SU-DHL-6 (cell line): Measurements from ENCODE around the gene TMEM52.

ENCODE experiments used
- H2AFZ ChIP-seq: fragments of 200-600 bp; sonication (generic); 2 replicates; pipeline ENCODE4 v1.6.1; 2014; ENCODE audit warnings: low read depth, mild to moderate bottlenecking, moderate library complexity, mixed read lengths, antibody characterized with exemption, low read length; ENCODE audit not compliant: severe bottlenecking
- H3F3A ChIP-seq: fragments of 200-600 bp; shearing (Covaris generic); 2 replicates; pipeline ENCODE4 v1.6.0; 2016; ENCODE audit warnings: antibody characterized with exemption, mild to moderate bottlenecking; ENCODE audit not compliant: insufficient read depth
- H3K27ac ChIP-seq: fragments of 200-600 bp; sonication (generic); 2 replicates; pipeline ENCODE4 v1.5.1; 2016; ENCODE audit warnings: low read depth, mild to moderate bottlenecking, low read length, moderate library complexity, mixed read lengths
- H3K27me3 ChIP-seq: fragments of 200-600 bp; sonication (generic), shearing (Covaris generic); 2 replicates; pipeline ENCODE4 v1.6.0; 2014; ENCODE audit warnings: mild to moderate bottlenecking, low read length
- H3K36me3 ChIP-seq: fragments of 200-600 bp; sonication (generic); 2 replicates; pipeline ENCODE4 v1.6.1; 2014; ENCODE audit warnings: mild to moderate bottlenecking, low read length, mixed read lengths
- H3K4me2 ChIP-seq: fragments of 300-600, 200-600 bp; shearing (Covaris generic), sonication (generic); 2 replicates; pipeline ENCODE4 v1.6.0; 2014; ENCODE audit warnings: low read length, low read depth, mild to moderate bottlenecking; ENCODE audit not compliant: poor library complexity, severe bottlenecking
- H3K4me3 ChIP-seq: fragments of 200-600 bp; sonication (generic); 2 replicates; pipeline ENCODE4 v1.5.1; 2014; ENCODE audit warnings: antibody characterized with exemption, low read length, mild to moderate bottlenecking, mixed read lengths; ENCODE audit not compliant: insufficient read depth, poor library complexity, severe bottlenecking
- H3K79me2 ChIP-seq: fragments of 200-600 bp; sonication (generic); 2 replicates; pipeline ENCODE4 v1.6.1; 2014; ENCODE audit warnings: mild to moderate bottlenecking, low read length, moderate library complexity; ENCODE audit not compliant: insufficient read depth
- H3K9ac ChIP-seq: fragments of 200-600 bp; sonication (generic); 2 replicates; pipeline ENCODE4 v1.7.0; 2014; ENCODE audit warnings: mild to moderate bottlenecking, low read length
- H3K9me2 ChIP-seq: fragments of 200-600 bp; sonication (generic); replicated peaks from 2 replicates; pipeline ENCODE4 v1.6.1; 2014; ENCODE audit warnings: low read length; ENCODE audit not compliant: insufficient read depth
- H3K9me3 ChIP-seq: fragments of 200-600 bp; sonication (generic); 2 replicates; pipeline ENCODE4 v1.6.1; 2014; ENCODE audit warnings: low read length, mixed read lengths; ENCODE audit not compliant: insufficient read depth
- H4K20me1 ChIP-seq: fragments of 200-600 bp; sonication (generic); 2 replicates; pipeline ENCODE4 v1.6.1; 2014; ENCODE audit warnings: low read depth, mild to moderate bottlenecking, antibody characterized with exemption, low read length, moderate library complexity, mixed read lengths
- EZH2phosphoT487 ChIP-seq: fragments of 200-600 bp; sonication (generic), shearing (Covaris generic); conservative IDR thresholded peaks from 2 replicates; pipeline ENCODE4 v1.6.1; 2018; ENCODE audit warnings: mild to moderate bottlenecking, antibody characterized with exemption, low read length, moderate library complexity, mixed read lengths
- TF ChIP-seq, protein P1 (sequence below): fragments of 200-600 bp; sonication (generic); IDR thresholded peaks from one replicate; pipeline ENCODE4 v1.5.1; 2017; ENCODE audit warnings: antibody characterized with exemption, mild to moderate bottlenecking, low read length, moderate library complexity; ENCODE audit not compliant: insufficient read depth, poor library complexity, severe bottlenecking

Gene TMEM52

DNA sequence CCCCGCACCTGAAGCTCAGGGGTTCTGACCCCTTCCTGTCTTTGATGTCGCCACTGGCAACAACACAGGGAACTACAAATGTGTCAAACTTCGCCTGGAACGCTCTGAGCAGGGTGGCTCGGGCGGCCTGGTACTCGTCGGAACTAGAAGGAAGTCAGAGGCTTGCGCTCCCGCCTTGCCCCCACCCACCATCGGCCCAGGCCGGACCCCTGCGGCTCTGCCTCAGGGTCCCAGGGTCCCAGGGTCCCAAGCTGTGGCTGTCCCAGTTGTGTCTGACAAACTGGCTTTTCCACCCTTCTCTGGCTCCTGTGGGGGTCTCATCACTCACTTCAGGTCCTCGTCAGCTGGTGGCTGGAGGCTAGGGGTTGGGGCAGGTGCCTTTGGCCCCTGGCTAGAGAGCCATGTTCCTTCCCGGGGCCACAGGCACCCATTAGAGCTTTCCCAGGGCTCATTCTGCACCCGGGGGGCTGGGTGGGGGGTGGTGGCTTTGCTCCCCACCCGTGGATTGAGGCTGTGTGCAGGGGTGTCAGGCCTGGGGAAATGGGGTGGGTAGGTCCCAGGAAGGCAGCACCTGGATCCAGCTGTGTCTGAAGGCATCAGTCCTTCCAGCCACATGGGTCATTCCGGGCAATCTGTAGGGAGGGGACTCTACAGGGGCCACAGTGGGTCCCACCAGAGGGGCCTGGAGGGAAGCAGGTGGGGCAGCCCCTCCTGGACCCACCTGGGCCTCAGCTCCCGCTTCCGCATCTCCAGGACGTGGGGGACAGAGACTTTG, 8.0 kb upstream of the TMEM52 start:
- no peaks in the 10 kb centered on the region for H3K9me2 ChIP-seq
- TF ChIP-seq, protein P1, sequence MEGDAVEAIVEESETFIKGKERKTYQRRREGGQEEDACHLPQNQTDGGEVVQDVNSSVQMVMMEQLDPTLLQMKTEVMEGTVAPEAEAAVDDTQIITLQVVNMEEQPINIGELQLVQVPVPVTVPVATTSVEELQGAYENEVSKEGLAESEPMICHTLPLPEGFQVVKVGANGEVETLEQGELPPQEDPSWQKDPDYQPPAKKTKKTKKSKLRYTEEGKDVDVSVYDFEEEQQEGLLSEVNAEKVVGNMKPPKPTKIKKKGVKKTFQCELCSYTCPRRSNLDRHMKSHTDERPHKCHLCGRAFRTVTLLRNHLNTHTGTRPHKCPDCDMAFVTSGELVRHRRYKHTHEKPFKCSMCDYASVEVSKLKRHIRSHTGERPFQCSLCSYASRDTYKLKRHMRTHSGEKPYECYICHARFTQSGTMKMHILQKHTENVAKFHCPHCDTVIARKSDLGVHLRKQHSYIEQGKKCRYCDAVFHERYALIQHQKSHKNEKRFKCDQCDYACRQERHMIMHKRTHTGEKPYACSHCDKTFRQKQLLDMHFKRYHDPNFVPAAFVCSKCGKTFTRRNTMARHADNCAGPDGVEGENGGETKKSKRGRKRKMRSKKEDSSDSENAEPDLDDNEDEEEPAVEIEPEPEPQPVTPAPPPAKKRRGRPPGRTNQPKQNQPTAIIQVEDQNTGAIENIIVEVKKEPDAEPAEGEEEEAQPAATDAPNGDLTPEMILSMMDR: no peak
- H3K36me3 ChIP-seq: no peaks in the 10 kb centered on the region
- no peak overlapping the region for H3K4me2 ChIP-seq
- no peaks in the 10 kb centered on the region for H3F3A ChIP-seq
- H3K79me2 ChIP-seq: no peaks in the 10 kb centered on the region
- H3K9ac ChIP-seq: no peak overlapping the region
- H3K27ac ChIP-seq: no peak overlapping the region
- H3K4me3 ChIP-seq: no peak overlapping the region
- no peaks in the 10 kb centered on the region for H3K27me3 ChIP-seq
- H3K9me3 ChIP-seq: no peaks in the 10 kb centered on the region
- no peak overlapping the region for H2AFZ ChIP-seq
- H4K20me1 ChIP-seq: no peaks in the 10 kb centered on the region

- H3K9ac ChIP-seq: no peak overlapping the region
- no peak overlapping the region for H3K4me2 ChIP-seq
- no peak overlapping the region for H2AFZ ChIP-seq
- H3K27ac ChIP-seq: no peak overlapping the region
- H3K79me2 ChIP-seq: no peaks in the 10 kb centered on the region
- no peaks in the 10 kb centered on the region for H3K36me3 ChIP-seq
- no peaks in the 10 kb centered on the region for H3K9me2 ChIP-seq
- no peaks in the 10 kb centered on the region for H3F3A ChIP-seq
- no peaks in the 10 kb centered on the region for H3K9me3 ChIP-seq
- no peaks in the 10 kb centered on the region for H4K20me1 ChIP-seq
- no peaks in the 10 kb centered on the region for H3K27me3 ChIP-seq
- H3K4me3 ChIP-seq: no peak overlapping the region
- TF ChIP-seq, protein P1: no peak
- no peak for TF ChIP-seq EZH2phosphoT487
Measured at GRCh38 chr1:1926346-1926811, 7.3 kb upstream of the TMEM52 start.

- H3K27ac ChIP-seq: no peak overlapping the region
- TF ChIP-seq, protein P1: no peak
- no peaks in the 10 kb centered on the region for H3K27me3 ChIP-seq
- H2AFZ ChIP-seq: no peak overlapping the region
- no peak overlapping the region for H3K4me2 ChIP-seq
- H3K9me2 ChIP-seq: no peaks in the 10 kb centered on the region
- H3F3A ChIP-seq: no peaks in the 10 kb centered on the region
- no peaks in the 10 kb centered on the region for H4K20me1 ChIP-seq
- no peak overlapping the region for H3K9ac ChIP-seq
- no peaks in the 10 kb centered on the region for H3K79me2 ChIP-seq
- H3K9me3 ChIP-seq: no peaks in the 10 kb centered on the region
- H3K4me3 ChIP-seq: no peak overlapping the region
- no peaks in the 10 kb centered on the region for H3K36me3 ChIP-seq
Measured at GRCh38 chr1:1925437-1926345, 6.6 kb upstream of the TMEM52 start.
